Measurements from ENCODE around the gene GIMAP8.

GIMAP8 gene

DNA sequence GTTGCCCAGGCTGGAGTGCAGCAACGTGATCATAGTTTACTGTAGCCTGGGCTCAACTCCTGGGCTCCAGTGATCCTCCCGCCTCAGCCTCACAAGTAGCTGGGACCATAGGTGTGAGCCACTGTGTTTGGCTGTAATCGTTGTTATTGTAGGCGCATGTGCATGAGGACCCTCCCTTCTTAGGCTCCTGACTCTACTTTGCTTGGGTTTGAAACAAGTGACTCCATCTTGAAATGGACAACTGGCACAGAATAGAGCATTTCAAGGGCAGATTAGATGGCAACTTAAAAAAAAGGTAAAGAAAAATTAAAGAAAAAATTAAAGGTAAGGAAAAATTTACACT is 15.4 kb upstream of the GIMAP8 start:
- no peaks in the 10 kb centered on the region for H3K27me3 ChIP-seq (ENCODE audit: insufficient read depth, poor library complexity, severe bottlenecking)
- H3K27ac ChIP-seq (replicated peaks): no peak overlapping the region; the same call in 1 of the 2 replicates
- TF ChIP-seq CTCF (IDR thresholded peaks at IDR 0.05; ENCODE audit: insufficient read depth, low read length) (no peak), GABPA (IDR thresholded peaks at IDR 0.05; ENCODE audit: low read depth) (no peak), POLR2AphosphoS5 (IDR thresholded peaks at IDR 0.05; ENCODE audit: low read depth) (no peak), SPI1 (IDR thresholded peaks at IDR 0.05; ENCODE audit: borderline replicate concordance, low read depth) (no peak), REST (IDR thresholded peaks at IDR 0.05; ENCODE audit: insufficient replicate concordance, low read depth) (no peak)
- peak in 1 of 2 experiments; percentile 32 for DNase-seq (ENCODE audit: low read depth in 1 of 2, low spot score in 1 of 2)
- H3K4me3 ChIP-seq (replicated peaks; ENCODE audit: insufficient read depth, low read length): no peak overlapping the region

- DNase-seq (ENCODE audit: low read depth in 1 of 2, low spot score in 1 of 2): peak; percentile 36 to 73
- no peaks in the 10 kb centered on the region for H3K27me3 ChIP-seq (ENCODE audit: insufficient read depth, poor library complexity, severe bottlenecking)
- no peak overlapping the region for H3K4me3 ChIP-seq (replicated peaks; ENCODE audit: insufficient read depth, low read length)
- H3K27ac ChIP-seq (replicated peaks): peak overlapping the region; percentile 32; the same call in 1 of the 2 replicates
- no peak for TF ChIP-seq GABPA (IDR thresholded peaks at IDR 0.05; ENCODE audit: low read depth)
- peak; percentile 84 for TF ChIP-seq SPI1 (IDR thresholded peaks at IDR 0.05; ENCODE audit: borderline replicate concordance, low read depth)
- peak; percentile 80; the same call in 1 of the 2 replicates for TF ChIP-seq POLR2AphosphoS5 (IDR thresholded peaks at IDR 0.05; ENCODE audit: low read depth)
Observed at GRCh38 chr7:150435390-150436073, 14.9 kb upstream of the GIMAP8 start.

- Histone ChIP-seq H3K27me3 (ENCODE audit: insufficient read depth, poor library complexity, severe bottlenecking) (no peaks in the 10 kb centered on the region), H3K4me3 (replicated peaks; ENCODE audit: insufficient read depth, low read length) (no peak overlapping the region), H3K27ac (replicated peaks) (no peak overlapping the region)
- TF ChIP-seq POLR2AphosphoS5 (IDR thresholded peaks at IDR 0.05; ENCODE audit: low read depth) (no peak), SPI1 (IDR thresholded peaks at IDR 0.05; ENCODE audit: borderline replicate concordance, low read depth) (no peak), GABPA (IDR thresholded peaks at IDR 0.05; ENCODE audit: low read depth) (no peak), REST (IDR thresholded peaks at IDR 0.05; ENCODE audit: insufficient replicate concordance, low read depth) (no peak), CTCF (IDR thresholded peaks at IDR 0.05; ENCODE audit: insufficient read depth, low read length) (no peak)
- no peak for DNase-seq (ENCODE audit: low read depth in 1 of 2, low spot score in 1 of 2)
Observed at GRCh38 chr7:150439967-150440366, 10.5 kb upstream of the GIMAP8 start.

DNA sequence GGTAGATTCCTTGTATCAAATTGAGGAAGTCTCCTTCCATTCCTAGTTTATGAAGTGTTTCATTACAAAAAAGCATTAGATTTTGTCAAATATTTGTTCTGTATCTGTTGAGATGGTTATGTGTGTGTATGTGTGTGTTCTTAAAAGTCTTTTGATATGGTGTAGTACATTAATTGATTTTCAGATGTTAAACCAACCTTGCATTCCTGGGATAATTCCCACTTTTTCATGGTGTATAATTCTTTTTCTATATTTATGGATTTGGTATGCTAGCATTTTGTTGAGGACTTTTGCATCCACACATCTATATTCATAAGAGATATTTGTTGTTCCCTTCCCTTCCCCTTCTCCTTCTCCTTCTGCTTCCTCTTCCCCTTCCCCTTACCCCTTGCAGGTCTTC is 8.9 kb upstream of the GIMAP8 start:
- H3K27me3 ChIP-seq (ENCODE audit: insufficient read depth, poor library complexity, severe bottlenecking): no peaks in the 10 kb centered on the region
- DNase-seq (ENCODE audit: low read depth in 1 of 2, low spot score in 1 of 2): no peak
- no peak overlapping the region for H3K27ac ChIP-seq (replicated peaks)
- TF ChIP-seq REST (IDR thresholded peaks at IDR 0.05; ENCODE audit: insufficient replicate concordance, low read depth): no peak
- peak; percentile 34; the same call in 1 of the 2 replicates for TF ChIP-seq SPI1 (IDR thresholded peaks at IDR 0.05; ENCODE audit: borderline replicate concordance, low read depth)
- H3K4me3 ChIP-seq (replicated peaks; ENCODE audit: insufficient read depth, low read length): no peak overlapping the region
